Suppressor macrophage treated with lipopolysaccharide for 1 hour (primary cell): ENCODE data around the gene USP31.
"Not testable (repeated sequence)": the region's sequence is repeated elsewhere in the genome, so short reads cannot be mapped to it uniquely, and the experiment has no call there.

ENCODE experiments used
- DNase-seq, 3 donors: peaks; one replicate each; pipeline ENCODE4 v3.0.0-alpha.2; 2020 to 2022

Gene USP31

DNA sequence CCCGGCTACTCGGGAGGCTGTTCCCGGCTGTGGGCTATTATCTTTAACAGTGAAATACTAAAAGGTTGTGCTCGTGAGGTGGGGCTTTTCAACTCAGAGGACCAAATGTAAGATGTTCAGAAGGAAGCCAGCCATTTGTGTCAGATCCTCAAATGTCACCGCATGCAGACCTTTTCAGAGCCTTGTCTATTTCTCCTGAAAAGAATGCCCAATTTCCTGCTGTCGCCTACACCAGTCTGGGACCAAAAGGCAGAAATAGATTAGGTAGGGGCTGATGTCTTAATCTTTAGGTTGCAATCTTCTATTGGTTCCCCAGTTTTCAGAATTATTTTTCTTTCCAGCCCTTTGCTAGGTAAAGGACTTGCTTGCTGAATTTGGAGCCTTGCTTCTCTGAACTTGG, 8.9 kb upstream of the USP31 start:
- DNase-seq = no peak

DNA sequence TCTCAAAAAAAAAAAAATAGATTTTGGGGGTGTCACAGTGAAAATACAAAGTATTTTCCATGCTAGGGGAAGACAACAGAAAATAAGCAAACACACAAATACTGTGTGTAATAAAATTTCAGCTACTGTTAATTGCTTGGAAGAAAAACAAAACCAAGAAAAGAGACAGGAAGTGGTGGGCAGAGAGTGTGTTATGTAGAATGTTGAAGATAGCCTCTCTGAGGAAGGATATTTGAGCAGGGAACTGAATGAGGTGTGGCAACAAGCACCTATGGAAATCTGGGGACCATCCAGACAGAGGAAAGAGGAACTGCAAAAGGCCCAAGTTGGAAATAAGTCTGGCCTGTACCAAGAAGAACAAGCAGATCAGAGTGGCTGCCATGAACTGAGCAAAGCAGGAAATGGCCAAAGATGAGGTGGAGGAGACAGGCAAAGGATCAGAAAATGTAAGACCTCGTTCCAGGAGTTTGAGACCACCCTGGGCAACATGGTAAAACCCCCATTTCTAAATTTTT, 7.8 kb upstream of the USP31 start:
- no peak for DNase-seq

- no peak for DNase-seq
Measured at GRCh38 chr16:23156110-23156509, 6.9 kb upstream of the USP31 start.

DNA sequence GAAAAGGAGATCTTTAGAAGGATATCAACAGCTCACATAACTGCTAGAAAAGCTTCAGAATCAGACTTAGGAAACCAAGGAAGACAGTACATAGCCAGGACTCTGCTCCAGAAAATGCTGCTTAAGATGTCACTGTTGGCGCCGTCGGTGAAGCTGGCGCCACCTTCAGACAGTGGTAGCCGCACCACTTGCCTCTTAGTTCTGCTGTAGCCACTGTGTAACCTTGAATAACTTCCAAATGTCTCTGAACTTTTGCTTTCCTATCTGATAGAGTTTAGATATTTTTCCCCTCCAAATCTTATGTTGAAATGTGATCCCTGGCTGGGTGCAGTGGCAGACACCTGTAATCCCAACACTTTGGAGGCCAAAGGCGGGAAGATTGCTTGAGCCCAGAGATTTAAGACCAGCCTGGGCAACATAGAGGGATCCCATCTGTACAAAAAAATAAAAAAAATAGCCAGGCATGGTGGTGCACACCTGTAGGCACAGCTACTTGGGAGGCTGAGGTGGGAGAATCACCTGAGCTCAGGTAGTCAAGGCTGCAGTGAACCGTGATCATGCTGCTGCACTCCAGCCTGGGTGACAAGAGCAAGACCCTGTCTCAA, 6.3 kb upstream of the USP31 start:
- DNase-seq = peak in 2 of 3 donors; percentile 16 to 22

DNA sequence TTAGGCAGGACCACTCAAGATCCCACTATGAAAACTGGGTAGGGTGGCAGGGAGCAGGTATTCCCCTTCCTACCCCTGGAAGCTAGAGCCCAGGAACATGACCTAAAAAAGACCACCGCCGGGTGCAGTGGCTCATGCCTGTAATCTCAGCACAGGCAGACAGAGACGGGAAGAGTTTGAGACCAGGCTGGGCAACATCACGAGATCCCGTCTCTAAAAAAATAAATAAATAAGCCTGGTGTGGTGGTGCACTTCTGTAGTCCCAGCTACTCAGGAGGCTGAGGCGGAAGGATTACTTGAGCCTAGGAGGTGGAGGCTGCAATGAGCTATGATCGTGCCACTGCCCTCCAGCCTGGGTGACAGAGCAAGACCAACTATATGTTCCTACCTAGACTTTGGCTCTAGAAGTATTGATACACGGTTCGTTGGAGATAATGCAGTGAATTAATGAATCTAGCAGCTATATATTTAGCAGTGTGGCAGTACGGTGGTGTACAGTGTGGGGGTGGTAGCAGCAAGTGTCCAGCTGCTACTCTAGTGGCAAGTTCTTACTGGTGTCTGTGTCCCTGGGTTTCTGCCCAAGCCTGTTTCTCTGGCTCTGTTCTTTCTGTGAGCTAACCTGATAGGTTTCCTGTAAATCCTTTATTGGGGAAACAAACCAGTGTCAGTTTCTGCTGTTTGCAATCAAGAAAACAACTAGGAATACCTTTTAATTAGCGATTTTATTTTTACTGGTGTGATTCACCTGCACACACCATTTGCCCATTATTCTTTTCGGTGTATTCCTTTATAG, 3.3 kb upstream of the USP31 start:
- no peak for DNase-seq

GRCh38 chr16:23149993-23150364, 727 bp upstream of the USP31 start:
- DNase-seq = no peak

GRCh38 chr16:23148513-23149266, 562 bp downstream of the USP31 start:
- peak; percentile 50 to 74 (median 54) for DNase-seq

GRCh38 chr16:23148166-23148512, 1.1 kb downstream of the USP31 start:
- DNase-seq = no peak

GRCh38 chr16:23147666-23148065, 1.6 kb downstream of the USP31 start:
- DNase-seq = no peak

- no peak for DNase-seq
Measured at GRCh38 chr16:23146877-23147601, 2.2 kb downstream of the USP31 start.

DNA sequence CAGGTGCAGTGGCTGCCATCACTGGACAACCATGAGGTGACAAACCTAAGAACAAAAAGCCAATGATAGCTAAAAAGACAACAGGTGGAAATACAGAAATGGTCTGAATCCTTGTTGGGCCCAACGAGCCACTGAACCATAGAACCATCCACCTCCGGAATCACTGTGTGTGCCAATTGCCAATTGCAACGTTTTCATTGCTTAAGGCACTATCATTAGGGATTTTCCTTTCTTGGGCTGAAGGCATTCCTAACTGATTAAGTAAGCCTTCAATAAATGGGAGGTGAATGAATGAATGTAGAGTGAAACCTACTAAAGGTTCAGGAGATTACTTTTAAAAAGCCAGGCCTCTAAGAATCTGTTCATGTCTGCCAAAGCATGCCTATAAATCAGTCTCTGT, 3.6 kb downstream of the USP31 start:
- DNase-seq = no peak

DNA sequence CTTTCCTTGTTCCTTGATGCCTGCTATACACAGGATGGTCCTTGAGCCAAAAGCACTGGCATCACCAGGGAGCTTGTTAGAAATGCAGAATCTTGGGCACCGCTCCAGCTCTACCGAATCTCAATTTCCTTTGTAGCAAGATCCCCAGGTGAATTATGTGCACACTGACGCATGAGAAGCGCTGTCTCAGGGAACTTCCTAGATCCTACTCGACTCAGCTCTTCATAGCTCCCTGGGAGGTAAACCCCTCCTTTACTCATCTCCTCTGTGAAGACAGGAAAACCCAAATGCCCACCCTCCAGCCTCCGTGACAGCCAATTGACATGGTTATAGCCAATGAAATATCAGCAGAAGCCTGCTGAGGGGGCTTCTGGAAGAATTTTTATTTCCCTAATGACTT, 4.1 kb downstream of the USP31 start:
- DNase-seq = no peak

- not testable (repeated sequence) for DNase-seq
Measured at GRCh38 chr16:23144393-23144792, 4.9 kb downstream of the USP31 start.

GRCh38 chr16:23143391-23143790, 5.9 kb downstream of the USP31 start:
- DNase-seq = no peak

GRCh38 chr16:23141959-23142740, 7.1 kb downstream of the USP31 start:
- DNase-seq = no peak

- DNase-seq = no peak
Measured at GRCh38 chr16:23141500-23141899, 7.8 kb downstream of the USP31 start.

DNA sequence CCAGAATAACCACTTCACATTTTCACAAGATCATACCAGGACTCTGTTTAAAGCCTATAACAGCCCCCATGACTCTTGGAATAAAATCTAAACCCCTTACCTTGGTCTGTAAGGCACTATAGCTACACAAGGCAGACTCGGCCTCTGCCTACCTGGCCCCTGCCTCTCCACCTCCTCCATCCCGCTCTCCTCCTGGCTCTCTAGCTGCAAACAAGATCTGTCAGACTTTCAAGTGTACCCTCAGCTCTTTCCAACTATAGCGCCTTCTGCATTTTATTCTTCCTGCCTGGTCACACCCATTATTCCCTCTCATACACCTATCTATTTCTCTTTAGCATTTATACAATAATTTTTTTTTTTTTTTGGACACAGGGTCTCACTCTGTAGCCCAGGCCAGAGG, 8.2 kb downstream of the USP31 start:
- no peak for DNase-seq

GRCh38 chr16:23140107-23140506, 9.1 kb downstream of the USP31 start:
- DNase-seq = no peak

DNA sequence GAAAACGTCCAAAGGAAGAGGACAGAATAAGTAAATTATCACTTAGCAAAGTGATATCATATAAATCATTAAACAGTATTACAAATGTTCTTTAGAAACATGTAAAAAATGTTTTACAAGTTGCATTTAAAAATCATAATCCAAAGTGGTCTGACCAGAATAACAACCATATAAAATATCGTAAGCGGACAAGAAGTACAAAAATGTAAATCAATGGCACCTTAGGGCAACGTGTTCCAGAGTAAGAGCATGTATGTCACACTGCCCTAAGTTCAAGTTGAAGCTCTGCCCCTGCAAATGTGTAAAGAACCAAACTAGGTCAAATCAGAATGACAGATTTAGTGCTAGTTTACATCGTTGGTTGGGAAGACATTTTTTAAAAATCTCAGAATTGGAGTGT, 11.4 kb downstream of the USP31 start:
- DNase-seq = no peak

- DNase-seq = no peak
Measured at GRCh38 chr16:23137256-23137655, 12.0 kb downstream of the USP31 start.

- DNase-seq = no peak
Measured at GRCh38 chr16:23134274-23134673, 15.0 kb downstream of the USP31 start.

DNA sequence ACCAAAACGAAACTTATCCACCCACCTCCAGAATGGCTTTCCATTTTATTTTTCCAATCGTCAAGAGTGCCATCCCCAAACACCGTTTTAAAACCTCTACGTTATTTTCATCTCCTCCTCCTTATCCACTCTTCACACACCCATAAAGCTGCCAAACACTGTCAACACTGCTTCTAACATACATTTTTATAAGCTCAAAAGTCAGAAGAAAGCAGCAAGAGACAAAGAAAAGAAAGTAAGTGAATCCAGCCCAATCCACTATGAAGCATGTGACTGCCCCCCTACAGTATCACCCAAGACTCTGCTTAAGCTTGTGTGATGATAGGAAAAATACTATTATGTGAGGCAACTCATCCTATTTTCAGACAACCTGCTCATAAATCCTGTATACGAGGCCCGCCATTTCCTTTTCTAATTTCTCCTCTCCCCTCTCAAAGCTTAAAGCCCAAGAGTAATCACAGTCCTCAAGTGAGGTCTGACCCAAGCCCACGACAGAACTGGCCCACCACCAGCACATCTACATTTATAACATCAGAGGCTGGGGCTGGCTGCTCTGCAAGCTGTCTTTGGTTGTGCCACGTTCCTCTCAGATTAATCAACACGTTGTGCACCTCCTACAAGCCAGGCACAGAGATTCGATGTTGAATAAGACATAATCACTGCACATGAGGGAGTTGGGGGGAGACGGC, 16.3 kb downstream of the USP31 start:
- DNase-seq = no peak
